GM21529 (cell line): Measurements from ENCODE around the gene NKX2-1.

ENCODE experiments used
- ATAC-seq: cut with Tn5 transposase; IDR thresholded peaks from one replicate; pipeline ENCODE4 v1.9.1; 2021; ENCODE audit not compliant: unreplicated experiment

The NKX2-1 gene

GRCh38 chr14:36518031-36518585, 1.9 kb downstream of the NKX2-1 start:
- ATAC-seq: no peak

- no peak for ATAC-seq
Observed at GRCh38 chr14:36517242-36518030, 2.6 kb downstream of the NKX2-1 start.

- ATAC-seq: no peak
Observed at GRCh38 chr14:36516719-36517241, 3.3 kb downstream of the NKX2-1 start.

- ATAC-seq: no peak
Observed at GRCh38 chr14:36515896-36516718, 3.9 kb downstream of the NKX2-1 start.

GRCh38 chr14:36515105-36515593, 4.9 kb downstream of the NKX2-1 start:
- no peak for ATAC-seq

GRCh38 chr14:36514278-36515104, 5.5 kb downstream of the NKX2-1 start:
- ATAC-seq: no peak

GRCh38 chr14:36513451-36514277, 6.4 kb downstream of the NKX2-1 start:
- ATAC-seq: no peak

- ATAC-seq: no peak
Observed at GRCh38 chr14:36513012-36513420, 7.0 kb downstream of the NKX2-1 start.

GRCh38 chr14:36512585-36513003, 7.4 kb downstream of the NKX2-1 start:
- no peak for ATAC-seq

GRCh38 chr14:36511981-36512584, 7.9 kb downstream of the NKX2-1 start:
- no peak for ATAC-seq

GRCh38 chr14:36510874-36511273, 9.2 kb downstream of the NKX2-1 start:
- no peak for ATAC-seq

- no peak for ATAC-seq
Observed at GRCh38 chr14:36510078-36510799, 9.8 kb downstream of the NKX2-1 start.

GRCh38 chr14:36509069-36509917, 10.7 kb downstream of the NKX2-1 start:
- ATAC-seq: no peak

- no peak for ATAC-seq
Observed at GRCh38 chr14:36508418-36509068, 11.5 kb downstream of the NKX2-1 start.

GRCh38 chr14:36507847-36508417, 12.1 kb downstream of the NKX2-1 start:
- no peak for ATAC-seq

- no peak for ATAC-seq
Observed at GRCh38 chr14:36506732-36507614, 13.1 kb downstream of the NKX2-1 start.
